Lower lobe of right lung (tissue), 2 donors: ENCODE data around the gene ITPKC. TPM values are rescaled to one million over a fixed set of nuclear protein-coding genes. Genes with fewer than 3 reads are reported as not detected.
A peak's percentile ranks its signal among the peaks of the same experiment; 100 is the strongest.

ENCODE experiments used
- ATAC-seq, 2 donors: fragments of 200-7000 bp; cut with Tn5 transposase; one replicate each; pipeline ENCODE4 v1.9.1; 2020 to 2022; ENCODE audit warnings: mild to moderate bottlenecking in 2 of 2, moderate library complexity in 2 of 2
- DNase-seq: peaks from one replicate; pipeline ENCODE4 v3.0.0-alpha.2; 2020
- H3K27ac ChIP-seq: fragments of 200-600 bp; one replicate; pipeline ENCODE4 v1.8.0; 2022
- H3K27me3 ChIP-seq: fragments of 200-600 bp; one replicate; pipeline ENCODE4 v1.8.0; 2022; ENCODE audit warnings: low read depth
- H3K36me3 ChIP-seq: fragments of 200-600 bp; one replicate; pipeline ENCODE4 v1.8.0; 2022; ENCODE audit warnings: mild to moderate bottlenecking
- H3K4me1 ChIP-seq: fragments of 200-600 bp; one replicate; pipeline ENCODE4 v1.8.0; 2022
- H3K4me3 ChIP-seq: fragments of 200-600 bp; one replicate; pipeline ENCODE4 v1.8.0; 2022; ENCODE audit warnings: mild to moderate bottlenecking
- H3K9me3 ChIP-seq: fragments of 200-600 bp; one replicate; pipeline ENCODE4 v1.8.0; 2022
- CTCF ChIP-seq: fragments of 200-600 bp; IDR thresholded peaks from one replicate; pipeline ENCODE4 v1.8.0; 2022; ENCODE audit warnings: antibody characterized with exemption, mild to moderate bottlenecking
- intact Hi-C: fragments of 100-400 bp; cut with DNase I; formaldehyde crosslinking; loops from one replicate; pipeline ENCODE4 v1.11.0; 2022
- long read RNA-seq: library from polyadenylated mRNA; unstranded; transcript quantifications from one replicate; pipeline ENCODE4 v2.0.0, GENCODE V29; 2021
- total RNA-seq: library from RNA; stranded (reverse); fragmentation: NEBNext Ultra II Directional; extraction: Animal tissue kit (Norgen Biotek cat#: 25700); gene quantifications from one replicate; pipeline ENCODE4 v1.2.1, GENCODE V29; 2021
- donor health status: DM: no; HTN: yes; CAD: no; lungs with severe emphysema.

Gene ITPKC
- 34.9 TPM for total RNA-seq
- long read RNA-seq, transcript ITPKC-201 (7 exons, 3,385 nt), result major isoform, 77 of 108 reads
- long read RNA-seq, partial matches to known transcripts, result 11 of 108 reads
- long read RNA-seq, other reads (novel, unspliced or antisense), result 20 of 108 reads

- ATAC-seq (peak; percentile 74 to 87), DNase-seq (peak; percentile 100)
- H3K9me3 ChIP-seq, result no peaks in the 10 kb centered on the region
- peaks cover 55% of the 10 kb centered on the region for H3K4me1 ChIP-seq
- intact Hi-C loops, result no loop called here
- H3K4me3 ChIP-seq, result peak within 1 kb of the TSS; percentile 90
- no peak for TF ChIP-seq CTCF
- H3K27me3 ChIP-seq, result no peaks in the 10 kb centered on the region
- H3K27ac ChIP-seq, result peak within 1 kb of the TSS; percentile 99
- peaks cover 14% of the 10 kb centered on the region for H3K36me3 ChIP-seq
These were observed at the start of gene ITPKC, which contains the start of gene COQ8B for GRCh38 chr19:40716482-40717324. ITPKC (plus strand) TSS chr19:40717112; CDS start chr19:40717136, 24 bp downstream. COQ8B (minus strand) TSS chr19:40716886; CDS start chr19:40714632, 2,254 bp downstream.

- ATAC-seq, result no peak
- Histone ChIP-seq H3K4me1 (peaks cover 8% of the 10 kb centered on the region), H3K4me3 (no peak overlapping the region), H3K36me3 (peaks cover 52% of the 10 kb centered on the region), H3K27ac (no peak overlapping the region), H3K27me3 (no peaks in the 10 kb centered on the region), H3K9me3 (no peaks in the 10 kb centered on the region)
- TF ChIP-seq CTCF, result no peak
- DNase-seq, result no peak
- intact Hi-C loops, result no loop called here
These were observed 49.3 kb upstream of the ITPKC start for GRCh38 chr19:40667602-40668001.

GRCh38 chr19:40668991-40669614, 47.8 kb upstream of the ITPKC start:
- no peak for DNase-seq
- no peaks in the 10 kb centered on the region for H3K27me3 ChIP-seq
- peaks cover 62% of the 10 kb centered on the region for H3K36me3 ChIP-seq
- no peaks in the 10 kb centered on the region for H3K9me3 ChIP-seq
- no peak for TF ChIP-seq CTCF
- H3K4me3 ChIP-seq, result no peak overlapping the region
- ATAC-seq, result no peak
- intact Hi-C loops, result no loop called here
- H3K27ac ChIP-seq, result no peak overlapping the region
- H3K4me1 ChIP-seq, result peaks cover under 1% of the 10 kb centered on the region

- Histone ChIP-seq H3K4me3 (no peak overlapping the region), H3K27me3 (no peaks in the 10 kb centered on the region), H3K36me3 (peaks cover 81% of the 10 kb centered on the region), H3K9me3 (no peaks in the 10 kb centered on the region), H3K4me1 (no peaks in the 10 kb centered on the region), H3K27ac (no peak overlapping the region)
- intact Hi-C loops, result no loop called here
- ATAC-seq, result no peak
- no peak for TF ChIP-seq CTCF
- DNase-seq, result no peak
These were observed 45.5 kb upstream of the ITPKC start for GRCh38 chr19:40671404-40671803.

- TF ChIP-seq CTCF, result no peak
- Histone ChIP-seq H3K4me1 (no peaks in the 10 kb centered on the region), H3K9me3 (no peaks in the 10 kb centered on the region), H3K36me3 (peaks cover 87% of the 10 kb centered on the region), H3K27ac (no peak overlapping the region), H3K27me3 (no peaks in the 10 kb centered on the region), H3K4me3 (no peak overlapping the region)
- no peak for DNase-seq
- ATAC-seq, result no peak
- intact Hi-C loops, result no loop called here
These were observed 44.9 kb upstream of the ITPKC start for GRCh38 chr19:40672038-40672437.
